Body of pancreas (tissue), 4 donors: ENCODE data around the gene SAYSD1.

Source experiments
- CTCF ChIP-seq, 7 experiments: fragments of 450-650 bp in 4 of 7; fragments of 200-600 bp in 3 of 7; sonication (generic) in 3 of 7; IDR thresholded peaks; one replicate each; pipeline ENCODE4 v1.5.1; 2016 to 2019; ENCODE audit warnings: antibody characterized with exemption in 7 of 7
- POLR2A ChIP-seq, 3 donors: fragments of 450-650 bp; IDR thresholded peaks; one replicate each; pipeline ENCODE4 v1.6.1; 2016; ENCODE audit warnings: antibody characterized with exemption in 3 of 3, mild to moderate bottlenecking in 2 of 3

GRCh38 chr6:39156801-39157200 is 41.8 kb upstream of the SAYSD1 start:
- TF ChIP-seq POLR2A (IDR thresholded peaks at IDR 0.05) (no peak), CTCF (IDR thresholded peaks at IDR 0.05) (no peak)
